Measurements from ENCODE around the gene INCA1. TPM values are rescaled to one million over a fixed set of nuclear protein-coding genes. Genes with fewer than 3 reads are reported as not detected.

INCA1 gene
- total RNA-seq, 2 experiments from 2014 or later, result 0.82 TPM; not detected in 1

- H3K4me1 ChIP-seq (ENCODE audit: insufficient read depth, low read length, poor library complexity, severe bottlenecking), result peaks cover 24% of the 10 kb centered on the region
- H3K27ac ChIP-seq (ENCODE audit: low read depth, low read length, poor library complexity, severe bottlenecking), result peak overlapping the region; percentile 99
- intact Hi-C loops (cut with micrococcal nuclease; ENCODE audit: unreplicated experiment), result no loop called here
- BruUV-seq (replicated peaks), result no TSS peak
- peak overlapping the region; percentile 100 for H3K4me3 ChIP-seq (ENCODE audit: low read depth, low read length, poor library complexity, severe bottlenecking)
- no peak overlapping the region for H2AFZ ChIP-seq (ENCODE audit: low read length)
- no peak for DNase-seq (ENCODE audit: low spot score)
- H3K9me3 ChIP-seq (ENCODE audit: low read length), result no peaks in the 10 kb centered on the region
- peaks cover 6% of the 10 kb centered on the region for H4K20me1 ChIP-seq (ENCODE audit: insufficient read depth, low read length)
- ChIA-PET POLR2A (interaction anchor here (0.7 to 5.9 kb wide), 4 partner anchors 10 to 40 kb away, joined by 3 to 51 read pairs (median 12); partner anchors contain the start of genes RNF167, SLC25A11 and SPAG7), CTCF (ENCODE audit: unreplicated experiment) (interaction anchor here (1.2 kb wide), 1 partner anchor 16 kb away, joined by 3 read pairs; the partner anchor contains the start of gene SPAG7)
- TF ChIP-seq EZH2phosphoT487 (IDR thresholded peaks at IDR 0.05; ENCODE audit: borderline replicate concordance, low read depth, low read length), result no peak
- no peak for TF ChIP-seq CTCF (conservative IDR thresholded peaks at IDR 0.05; ENCODE audit: low read length)
- H3K36me3 ChIP-seq (ENCODE audit: insufficient read depth, low read length), result peaks cover 17% of the 10 kb centered on the region
- H3K79me2 ChIP-seq (ENCODE audit: insufficient read depth, low read depth, low read length), result peaks cover 18% of the 10 kb centered on the region
- H3K9me2 ChIP-seq (ENCODE audit: insufficient read depth, low read length), result no peaks in the 10 kb centered on the region
- peak overlapping the region; percentile 93 for H3K4me2 ChIP-seq (ENCODE audit: low read length)
Measured at GRCh38 chr17:4951486-4951885, 45.8 kb downstream of the INCA1 start.

- CTCF ChIA-PET (ENCODE audit: unreplicated experiment), result interaction anchor here (1.2 kb wide), 1 partner anchor 17 kb away, joined by 3 read pairs; the partner anchor contains the start of gene SPAG7
- peaks cover 31% of the 10 kb centered on the region for H3K4me1 ChIP-seq (ENCODE audit: insufficient read depth, low read length, poor library complexity, severe bottlenecking)
Measured at GRCh38 chr17:4950746-4951204, 46.5 kb downstream of the INCA1 start, which contains the start of gene ENO3. ENO3 (plus strand) TSS chr17:4951119; CDS start chr17:4951830, 711 bp downstream.

More at GRCh38 chr17:4950746-4951204, 46.5 kb downstream of the INCA1 start, which contains the start of gene ENO3:
- intact Hi-C loops (cut with micrococcal nuclease; ENCODE audit: unreplicated experiment), result no loop called here
- peaks cover 25% of the 10 kb centered on the region for H3K36me3 ChIP-seq (ENCODE audit: insufficient read depth, low read length)
- H3K9me2 ChIP-seq (ENCODE audit: insufficient read depth, low read length), result no peaks in the 10 kb centered on the region
- no peak for TF ChIP-seq EZH2phosphoT487 (IDR thresholded peaks at IDR 0.05; ENCODE audit: borderline replicate concordance, low read depth, low read length)
- TF ChIP-seq CTCF (conservative IDR thresholded peaks at IDR 0.05; ENCODE audit: low read length), result no peak
- peaks cover 25% of the 10 kb centered on the region for H3K79me2 ChIP-seq (ENCODE audit: insufficient read depth, low read depth, low read length)
- H3K27ac ChIP-seq (ENCODE audit: low read depth, low read length, poor library complexity, severe bottlenecking), result peak within 1 kb of the TSS; percentile 99
- DNase-seq (ENCODE audit: low spot score), result peak; percentile 36
- peak within 1 kb of the TSS; percentile 100 for H3K4me3 ChIP-seq (ENCODE audit: low read depth, low read length, poor library complexity, severe bottlenecking)
- H2AFZ ChIP-seq (ENCODE audit: low read length), result peak within 1 kb of the TSS; percentile 48; the same call in 1 of the 2 replicates
- H3K4me2 ChIP-seq (ENCODE audit: low read length), result peak within 1 kb of the TSS; percentile 93
- POLR2A ChIA-PET, result interaction anchor here (0.7 to 5.9 kb wide), 3 partner anchors 11 to 17 kb away, joined by 3 to 51 read pairs (median 18); partner anchors contain the start of genes RNF167, SLC25A11 and SPAG7
- peaks cover 11% of the 10 kb centered on the region for H4K20me1 ChIP-seq (ENCODE audit: insufficient read depth, low read length)
- H3K9me3 ChIP-seq (ENCODE audit: low read length), result no peaks in the 10 kb centered on the region
- BruUV-seq (replicated peaks), result no TSS peak

Measured in OCI-LY7 (cell line).